A549 (cell line): ENCODE results near the gene MYLK3. TPM values are rescaled to one million over a fixed set of nuclear protein-coding genes. Genes with fewer than 3 reads are reported as not detected.

Experiments used
- ATAC-seq, 2 experiments: fragments of 200-7000 bp in 1 of 2; fragments of >200 bp in 1 of 2; cut with Nextera tagmentation in 1 of 2; cut with Tn5 transposase in 1 of 2; 3 replicates each; pipeline versions ENCODE4 v1.8.0 to v1.9.1; 2018 to 2020; ENCODE audit warnings: mild to moderate bottlenecking in 1 of 2, moderate library complexity in 1 of 2
- CTCF ChIA-PET: fragments of 300-600 bp; sonication (Branson Sonifier 250); formaldehyde crosslinking; extraction: SDS; loops from one replicate; lab custom pipeline; 2021; ENCODE audit warnings: antibody characterized with exemption, inconsistent platforms; lab: Yijun Ruan, JAX
- POLR2A ChIA-PET: fragments of 350-600 bp; formaldehyde crosslinking; extraction: SDS; loops from one replicate; lab custom pipeline; 2021; ENCODE audit warnings: antibody characterized with exemption, inconsistent platforms; lab: Yijun Ruan, JAX
- DNase-seq, 2 experiments: peaks; one replicate each; pipeline versions ENCODE4 v3.0.0 to v3.0.0-alpha.2; 2011 to 2016; ENCODE audit warnings: low read depth in 1 of 2, low spot score in 1 of 2
- FAIRE-seq: peaks from 2 replicates; lab custom pipeline; 2011; peaks lifted over from hg19 to GRCh38; lab: Jason Lieb, UNC
- H3K27ac ChIP-seq, 2 experiments: fragments of >200 bp; sonication (Bioruptor Twin); formaldehyde crosslinking; 3 replicates each; pipeline ENCODE4 v1.5.1; 2016 to 2017
- H3K4me1 ChIP-seq: fragments of >200 bp; sonication (Bioruptor Twin); formaldehyde crosslinking; 3 replicates; pipeline ENCODE4 v1.6.1; 2016
- H3K4me2 ChIP-seq: fragments of >200 bp; sonication (Bioruptor Twin); formaldehyde crosslinking; 3 replicates; pipeline ENCODE4 v1.6.1; 2016
- H3K4me3 ChIP-seq: fragments of >200 bp; sonication (Bioruptor Twin); formaldehyde crosslinking; 3 replicates; pipeline ENCODE4 v1.5.1; 2016
- H3K9me3 ChIP-seq: fragments of >200 bp; sonication (Bioruptor Twin); formaldehyde crosslinking; 3 replicates; pipeline ENCODE4 v1.6.1; 2016
- BCL3 ChIP-seq: fragments of >200 bp; sonication (Bioruptor Twin); formaldehyde crosslinking; IDR thresholded peaks from 3 replicates; pipeline ENCODE4 v1.6.1; 2016
- CBX2 ChIP-seq: fragments of 200-600 bp; sonication (generic); IDR thresholded peaks from 2 replicates; pipeline ENCODE4 v1.6.1; 2016; ENCODE audit warnings: low read depth, mild to moderate bottlenecking, borderline replicate concordance
- CBX8 ChIP-seq: fragments of 200-600 bp; sonication (generic); IDR thresholded peaks from 2 replicates; pipeline ENCODE4 v1.6.1; 2016
- CEBPB ChIP-seq, 2 experiments: fragments of >200 bp in 1 of 2; sonication (Bioruptor Twin) in 1 of 2; formaldehyde crosslinking in 1 of 2; IDR thresholded peaks; 2 replicates each; pipeline ENCODE4 v1.6.1; 2012 to 2016
- EHMT2 ChIP-seq: fragments of 200-600 bp; sonication (generic); IDR thresholded peaks from 2 replicates; pipeline ENCODE4 v1.6.1; 2016; ENCODE audit warnings: antibody characterized with exemption, low read depth, mild to moderate bottlenecking, moderate library complexity
- ESRRA ChIP-seq: fragments of 150-350 bp; IDR thresholded peaks from 2 replicates; pipeline ENCODE4 v1.6.1; 2014; ENCODE audit warnings: mild to moderate bottlenecking, low read length, borderline replicate concordance
- FOXS1 ChIP-seq: fragments of 250-450 bp; sonication (Bioruptor Pico); IDR thresholded peaks from 2 replicates; pipeline ENCODE4 v1.5.0; 2020; ENCODE audit warnings: mild to moderate bottlenecking, moderate library complexity
- HDAC2 ChIP-seq: fragments of 200-600 bp; sonication (generic); IDR thresholded peaks from 2 replicates; pipeline ENCODE4 v1.6.1; 2016
- HOXB5 ChIP-seq: fragments of 250-450 bp; sonication (Bioruptor Pico); IDR thresholded peaks from 2 replicates; pipeline ENCODE4 v1.5.0; 2020; ENCODE audit warnings: mild to moderate bottlenecking, moderate library complexity
- JUNB ChIP-seq: fragments of >200 bp; sonication (Bioruptor Twin); formaldehyde crosslinking; IDR thresholded peaks from 2 replicates; pipeline ENCODE4 v1.6.1; 2016
- KDM5A ChIP-seq: fragments of 200-600 bp; sonication (generic); IDR thresholded peaks from 2 replicates; pipeline ENCODE4 v1.6.1; 2016; ENCODE audit warnings: antibody characterized with exemption, mild to moderate bottlenecking
- MYC ChIP-seq: IDR thresholded peaks from 2 replicates; pipeline ENCODE4 v1.6.1; 2012; ENCODE audit warnings: mild to moderate bottlenecking, inconsistent platforms, low read length, improper control_type of control experiment, borderline replicate concordance
- NPAS2 ChIP-seq: fragments of 250-450 bp; sonication (Bioruptor Pico); IDR thresholded peaks from 2 replicates; pipeline ENCODE4 v1.8.0; 2022; ENCODE audit warnings: mild to moderate bottlenecking, moderate library complexity, borderline replicate concordance
- POLR2A ChIP-seq: IDR thresholded peaks from 2 replicates; pipeline ENCODE4 v1.6.1; 2012; ENCODE audit warnings: mild to moderate bottlenecking, low read length
- POLR2AphosphoS2 ChIP-seq: conservative IDR thresholded peaks from 2 replicates; pipeline ENCODE4 v1.6.1; 2012; ENCODE audit warnings: low read length, improper control_type of control experiment, inconsistent platforms
- RARB ChIP-seq: fragments of 250-450 bp; sonication (Bioruptor Pico); IDR thresholded peaks from 2 replicates; pipeline ENCODE4 v1.8.0; 2021; ENCODE audit warnings: mild to moderate bottlenecking, moderate library complexity
- RCOR1 ChIP-seq: fragments of 150-350 bp; IDR thresholded peaks from 2 replicates; pipeline ENCODE4 v1.6.1; 2014; ENCODE audit warnings: antibody characterized with exemption, low read length, low read depth
- RFX5 ChIP-seq: fragments of 450-650 bp; IDR thresholded peaks from 2 replicates; pipeline ENCODE4 v1.7.1; 2014; ENCODE audit warnings: antibody characterized with exemption, mild to moderate bottlenecking, moderate library complexity
- RNF2 ChIP-seq: fragments of 200-600 bp; sonication (generic); IDR thresholded peaks from 2 replicates; pipeline ENCODE4 v1.6.1; 2016; ENCODE audit warnings: low read depth, mild to moderate bottlenecking, antibody characterized with exemption, moderate library complexity, borderline replicate concordance
- SMC3 ChIP-seq: fragments of >200 bp; sonication (Bioruptor Twin); formaldehyde crosslinking; IDR thresholded peaks from 3 replicates; pipeline ENCODE4 v1.6.1; 2018; ENCODE audit warnings: inconsistent platforms
- ZNF302 ChIP-seq: fragments of 250-450 bp; sonication (Bioruptor Pico); IDR thresholded peaks from 2 replicates; pipeline ENCODE4 v1.9.0; 2021; ENCODE audit warnings: inconsistent platforms, mild to moderate bottlenecking, moderate library complexity
- WGBS: methylation state at CpG from one replicate; pipeline ENCODE4 v1.1.6; 2017; ENCODE audit errors: missing lambda C conversion rate; 5-methylcytosine and 5-hydroxymethylcytosine counted together
- polyA plus RNA-seq, 4 experiments: library from polyadenylated mRNA; depleted of rRNA in 3 of 4; stranded (reverse); fragments of >200 nt; fragmentation: RNase III in 1 of 4; extraction: RNeasy Plus Mini Kit Qiagen cat#74134 plus additional on column Dnase treatment in 1 of 4; gene quantifications; 2 replicates in 3 of 4; 3 replicates in 1 of 4; pipeline ENCODE4 v1.2.3, GENCODE V29; 2011 to 2017
- TF ChIP-seq, protein P1 (sequence below): fragments of 450-650 bp; IDR thresholded peaks from 2 replicates; pipeline ENCODE4 v1.6.1; 2014; ENCODE audit warnings: antibody characterized with exemption
- TF ChIP-seq, protein P2 (sequence below): fragments of 250-450 bp; sonication (Bioruptor Pico); IDR thresholded peaks from 2 replicates; pipeline ENCODE4 v1.5.0; 2020; ENCODE audit warnings: low read depth, mild to moderate bottlenecking, moderate library complexity

Gene MYLK3
- polyA plus RNA-seq, 2 of the 4 experiments (the other 2 are of a cell fraction), result 0.05 to 0.16 TPM

GRCh38 chr16:46730126-46730525 lies 18.0 kb downstream of the MYLK3 start:
- TF ChIP-seq CBX8 (no peak), JUNB (no peak), CBX2 (no peak), EHMT2 (no peak), HDAC2 (no peak), RARB (CRISPR knock-in tag) (no peak), POLR2A (no peak), ESRRA (no peak), FOXS1 (CRISPR knock-in tag) (no peak), KDM5A (no peak), SMC3 (no peak), CEBPB (IDR thresholded peaks at IDR 0.05) (no peak)
- TF ChIP-seq, protein P1, sequence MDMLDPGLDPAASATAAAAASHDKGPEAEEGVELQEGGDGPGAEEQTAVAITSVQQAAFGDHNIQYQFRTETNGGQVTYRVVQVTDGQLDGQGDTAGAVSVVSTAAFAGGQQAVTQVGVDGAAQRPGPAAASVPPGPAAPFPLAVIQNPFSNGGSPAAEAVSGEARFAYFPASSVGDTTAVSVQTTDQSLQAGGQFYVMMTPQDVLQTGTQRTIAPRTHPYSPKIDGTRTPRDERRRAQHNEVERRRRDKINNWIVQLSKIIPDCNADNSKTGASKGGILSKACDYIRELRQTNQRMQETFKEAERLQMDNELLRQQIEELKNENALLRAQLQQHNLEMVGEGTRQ, result no peak
- peaks cover 4% of the 10 kb centered on the region; the same call in 1 of the 3 replicates for H3K9me3 ChIP-seq
- ChIA-PET POLR2A (no interaction called here), CTCF (no interaction called here)
- no peak for ATAC-seq
- WGBS, result 71% methylated on average over 7 of the region's 8 CpGs
- no peak for DNase-seq
- H3K4me2 ChIP-seq, result no peak overlapping the region
- FAIRE-seq, result no peak
- no peak overlapping the region for H3K27ac ChIP-seq
- no peaks in the 10 kb centered on the region for H3K4me1 ChIP-seq
- no peak overlapping the region for H3K4me3 ChIP-seq

DNA sequence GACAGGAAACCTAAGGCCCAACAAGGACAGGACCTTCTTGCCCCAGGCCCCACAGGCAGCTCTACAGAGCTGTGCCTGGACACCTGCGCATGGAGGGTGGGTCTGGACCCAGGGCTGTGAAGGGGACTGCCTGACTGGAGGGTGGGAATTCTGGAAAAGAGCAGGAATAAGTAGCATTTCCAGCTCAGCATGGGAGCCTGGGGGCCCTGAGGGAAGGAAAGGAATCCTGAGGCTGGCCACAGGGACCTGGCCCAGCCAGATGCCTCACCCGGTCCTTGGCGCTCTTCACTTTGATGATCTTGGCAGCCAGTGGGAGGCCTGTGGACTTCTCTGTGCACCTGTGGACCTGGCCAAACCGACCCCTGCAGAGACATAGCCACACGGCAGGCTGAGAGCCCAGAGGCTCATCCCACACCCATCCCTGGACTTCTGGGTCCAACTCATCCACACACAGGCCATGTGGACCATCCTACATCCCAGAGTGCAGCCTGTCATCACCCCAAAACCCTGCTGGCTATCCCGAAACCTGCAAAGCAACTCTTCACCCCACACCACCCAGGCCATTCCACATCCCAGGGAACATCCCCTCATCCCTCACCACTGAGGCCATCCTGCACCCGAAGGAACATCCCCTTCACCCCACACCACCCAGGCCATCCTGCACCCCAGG lies 18.7 kb downstream of the MYLK3 start:
- FAIRE-seq, result no peak
- ATAC-seq, result no peak
- CTCF ChIA-PET, result no interaction called here
- DNase-seq, result no peak
- Histone ChIP-seq H3K27ac (no peak overlapping the region), H3K9me3 (peaks cover 11% of the 10 kb centered on the region; the same call in 1 of the 3 replicates), H3K4me2 (no peak overlapping the region), H3K4me1 (no peaks in the 10 kb centered on the region), H3K4me3 (no peak overlapping the region)
- WGBS, result 61% methylated on average over 7 of the region's 7 CpGs
- TF ChIP-seq, protein P1, result no peak
- POLR2A ChIA-PET, result no interaction called here

DNA sequence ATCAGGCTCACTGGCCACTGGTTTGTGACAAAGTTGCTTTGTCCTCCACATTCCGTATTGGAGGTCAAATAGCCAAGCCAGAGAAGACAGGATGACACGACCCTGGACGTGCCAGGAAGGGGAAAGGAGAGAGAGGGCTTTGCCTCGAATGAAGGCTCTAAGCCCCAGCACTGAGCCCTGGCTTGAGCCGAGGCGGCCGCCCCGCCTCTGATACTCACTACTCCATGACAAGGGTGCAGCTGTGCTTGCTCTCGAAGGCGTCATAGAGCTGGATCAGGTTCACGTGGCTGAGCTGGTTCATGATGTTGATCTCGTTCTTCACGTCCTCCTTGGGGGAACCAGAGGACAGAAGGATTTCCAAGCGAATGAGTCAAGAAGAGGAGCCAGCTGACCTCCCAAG lies 19.3 kb downstream of the MYLK3 start:
- WGBS, result 81% methylated on average over 14 of the region's 14 CpGs
- ATAC-seq, result no peak

More for the DNA sequence above, 19.3 kb downstream of the MYLK3 start:
- FAIRE-seq, result no peak
- Histone ChIP-seq H3K4me2 (no peak overlapping the region), H3K4me1 (no peaks in the 10 kb centered on the region), H3K9me3 (peaks cover 13% of the 10 kb centered on the region; the same call in 1 of the 3 replicates), H3K27ac (no peak overlapping the region), H3K4me3 (no peak overlapping the region)
- CTCF ChIA-PET, result no interaction called here
- no peak for TF ChIP-seq MYC
- no peak for TF ChIP-seq POLR2A
- no peak for TF ChIP-seq FOXS1 (CRISPR knock-in tag)
- no peak for TF ChIP-seq BCL3
- TF ChIP-seq RCOR1, result no peak
- no peak for TF ChIP-seq NPAS2 (CRISPR knock-in tag)
- TF ChIP-seq, protein P2, sequence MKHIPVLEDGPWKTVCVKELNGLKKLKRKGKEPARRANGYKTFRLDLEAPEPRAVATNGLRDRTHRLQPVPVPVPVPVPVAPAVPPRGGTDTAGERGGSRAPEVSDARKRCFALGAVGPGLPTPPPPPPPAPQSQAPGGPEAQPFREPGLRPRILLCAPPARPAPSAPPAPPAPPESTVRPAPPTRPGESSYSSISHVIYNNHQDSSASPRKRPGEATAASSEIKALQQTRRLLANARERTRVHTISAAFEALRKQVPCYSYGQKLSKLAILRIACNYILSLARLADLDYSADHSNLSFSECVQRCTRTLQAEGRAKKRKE (CRISPR knock-in tag), result no peak
- no peak for TF ChIP-seq EHMT2
- TF ChIP-seq RFX5, result no peak
- TF ChIP-seq POLR2AphosphoS2, result no peak
- TF ChIP-seq HOXB5 (CRISPR knock-in tag), result no peak
- TF ChIP-seq ZNF302 (CRISPR knock-in tag), result no peak
- no peak for TF ChIP-seq RNF2
- POLR2A ChIA-PET, result no interaction called here
- no peak for DNase-seq
